ENCODE data around the gene RAD54L2. TPM values are rescaled to one million over a fixed set of nuclear protein-coding genes. Genes with fewer than 3 reads are reported as not detected.

RAD54L2 gene
- total and polyA plus RNA-seq, 8 donors: 4.2 to 12.3 (median 8.5) TPM

DNA sequence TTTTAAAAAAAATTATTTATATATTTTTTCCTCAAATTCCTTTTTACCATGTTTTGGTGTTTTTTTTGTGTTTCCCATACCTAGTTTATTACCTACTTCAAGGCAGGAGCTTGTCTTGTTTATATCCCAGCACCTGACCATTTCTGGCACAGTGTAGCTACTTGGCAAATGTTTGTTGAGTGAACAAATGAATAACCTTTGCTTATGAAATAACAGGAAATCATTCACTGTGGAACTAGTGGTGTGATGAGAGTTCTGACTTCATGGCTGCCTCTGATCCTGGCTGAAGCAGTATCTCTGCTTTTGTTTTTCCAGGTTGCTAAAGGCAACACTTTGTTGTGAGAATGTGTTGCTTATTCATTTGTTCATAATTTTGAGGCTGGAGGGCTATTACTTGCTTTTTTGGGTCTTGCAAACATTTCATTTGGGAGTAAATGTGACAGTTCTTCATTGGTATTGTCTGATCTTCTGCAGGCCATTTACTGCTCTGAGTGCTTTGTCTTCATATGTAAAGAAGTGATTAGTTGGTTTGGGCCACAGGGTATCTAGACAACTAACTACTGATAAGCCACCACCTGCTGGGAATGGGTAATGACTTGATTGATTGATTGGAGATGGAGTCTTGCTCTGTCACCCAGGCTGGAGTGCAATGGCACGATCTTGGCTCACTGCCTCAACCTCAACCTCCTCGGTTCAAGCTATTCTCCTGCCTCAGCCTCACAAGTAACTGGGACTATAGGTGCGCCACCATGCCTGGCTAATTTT lies 5.7 kb downstream of the RAD54L2 start:
- no peak for TF ChIP-seq CTCF (IDR thresholded peaks at IDR 0.05)
- DNase-seq (no peak), ATAC-seq (no peak), FAIRE-seq (no peak)
- WGBS, 2 donors: 79% methylated on average over 3 of the region's 3 CpGs
- H3K4me3 ChIP-seq: no peak overlapping the region
- no peaks in the 10 kb centered on the region for H3K27me3 ChIP-seq
- H3K9me3 ChIP-seq: no peaks in the 10 kb centered on the region
- peaks cover 0 to 6% (median 0%) of the 10 kb centered on the region in 3 donors for H3K36me3 ChIP-seq
- peaks cover 0 to 8% (median 7%) of the 10 kb centered on the region in 3 donors for H3K4me1 ChIP-seq
- intact Hi-C loops (cut with DNase I): no loop called here
- H3K27ac ChIP-seq: no peak overlapping the region

DNA sequence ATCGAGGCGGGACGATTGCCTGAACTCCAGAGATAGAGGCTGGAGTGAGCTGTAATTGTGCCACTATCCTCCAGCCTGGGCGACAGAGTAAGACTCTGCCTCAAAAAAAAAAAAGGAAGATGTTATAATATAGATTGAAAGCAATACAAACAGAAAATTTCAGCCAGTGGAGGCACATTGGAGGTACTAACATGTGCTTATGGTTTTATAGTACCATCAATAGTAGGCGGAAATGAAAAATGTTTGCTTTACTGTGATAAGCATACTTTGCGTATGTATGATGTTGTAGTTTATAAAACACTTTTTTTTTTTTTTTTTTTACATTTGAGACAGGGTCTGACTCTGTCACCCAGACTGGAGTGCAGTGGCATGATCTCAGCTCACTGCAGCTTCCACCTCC lies 8.8 kb downstream of the RAD54L2 start:
- Histone ChIP-seq H3K27ac (no peak overlapping the region), H3K36me3 (peaks cover 0 to 6% (median 0%) of the 10 kb centered on the region in 3 donors), H3K27me3 (no peaks in the 10 kb centered on the region), H3K4me3 (no peak overlapping the region), H3K4me1 (no peaks in the 10 kb centered on the region), H3K9me3 (no peaks in the 10 kb centered on the region)
- TF ChIP-seq CTCF (IDR thresholded peaks at IDR 0.05): no peak
- ATAC-seq (no peak), DNase-seq (no peak), FAIRE-seq (no peak)
- 90 to 93% methylated on average over 6 of the region's 6 CpGs for WGBS, 2 donors
- intact Hi-C loops (cut with DNase I): no loop called here

DNA sequence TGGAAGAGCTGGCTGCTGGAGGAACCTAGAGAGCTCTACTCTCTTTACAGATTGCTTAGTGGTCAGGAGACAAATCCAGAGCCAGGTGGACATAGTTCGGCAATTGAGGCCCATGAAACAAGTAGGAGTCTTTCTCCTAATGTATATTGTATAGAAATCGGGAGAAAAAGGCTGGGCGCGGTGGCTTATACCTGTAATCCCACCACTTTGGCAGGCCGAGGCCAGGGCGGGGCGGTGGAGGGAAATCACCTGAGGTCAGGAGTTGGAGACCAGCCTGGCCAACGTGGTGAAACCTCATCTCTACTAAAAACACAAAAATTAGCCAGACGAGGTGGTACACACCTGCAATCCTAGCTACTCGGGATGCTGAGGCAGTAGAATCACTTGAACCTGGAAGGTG lies 10.8 kb downstream of the RAD54L2 start:
- DNase-seq (no peak), ATAC-seq (no peak), FAIRE-seq (no peak)
- Histone ChIP-seq H3K27me3 (no peaks in the 10 kb centered on the region), H3K9me3 (no peaks in the 10 kb centered on the region), H3K4me1 (no peaks in the 10 kb centered on the region), H3K4me3 (no peak overlapping the region), H3K27ac (no peak overlapping the region), H3K36me3 (peaks cover 0 to 4% (median 0%) of the 10 kb centered on the region in 3 donors)
- WGBS, 2 donors: 91% methylated on average over 10 of the region's 10 CpGs
- intact Hi-C loops (cut with DNase I): no loop called here
- TF ChIP-seq CTCF (IDR thresholded peaks at IDR 0.05): no peak

DNA sequence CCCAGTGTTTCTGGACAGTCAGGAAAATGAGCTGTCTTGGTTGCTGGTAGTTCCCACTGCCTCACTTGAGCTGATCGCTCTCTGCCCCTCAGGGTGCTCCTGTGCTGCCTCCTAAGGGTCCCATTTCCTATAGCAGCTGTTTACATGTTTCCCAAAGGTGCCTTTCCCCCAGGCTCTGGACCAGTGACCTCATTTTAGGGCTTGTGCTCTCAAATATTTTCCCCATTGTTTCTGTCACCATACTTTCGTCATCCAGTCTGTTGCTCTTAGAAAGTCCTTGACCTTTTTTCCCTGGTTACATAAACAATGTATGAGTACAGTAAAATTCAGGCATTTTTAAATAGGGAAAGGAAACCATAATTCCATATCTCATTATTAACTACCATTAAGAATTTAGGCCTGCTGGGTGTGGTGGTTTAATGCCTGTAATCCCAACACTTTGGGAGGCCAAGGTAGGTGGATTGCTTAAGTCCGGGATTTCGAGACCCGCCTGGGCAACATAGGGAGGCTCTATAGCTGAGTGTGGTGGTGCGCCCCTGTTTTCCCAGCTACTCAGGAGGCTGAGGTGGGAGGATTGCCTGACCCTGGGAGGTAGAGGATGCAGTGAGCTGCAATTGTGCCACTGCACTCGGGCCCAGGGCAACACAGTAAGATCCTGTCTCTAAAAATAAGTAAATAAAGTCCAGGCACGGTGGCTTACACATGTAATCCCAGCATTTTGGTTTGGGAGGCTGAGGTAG lies 11.7 kb downstream of the RAD54L2 start:
- Histone ChIP-seq H3K9me3 (no peaks in the 10 kb centered on the region), H3K36me3 (no peaks in the 10 kb centered on the region), H3K4me1 (no peaks in the 10 kb centered on the region), H3K27me3 (no peaks in the 10 kb centered on the region), H3K27ac (no peak overlapping the region), H3K4me3 (no peak overlapping the region)
- WGBS, 2 donors: 93% methylated on average over 8 of the region's 8 CpGs
- no peak for DNase-seq
- no peak for FAIRE-seq
- intact Hi-C loops (cut with DNase I): no loop called here
- TF ChIP-seq CTCF (IDR thresholded peaks at IDR 0.05): no peak
- ATAC-seq: no peak

- Histone ChIP-seq H3K4me3 (no peak overlapping the region), H3K4me1 (no peaks in the 10 kb centered on the region), H3K36me3 (no peaks in the 10 kb centered on the region), H3K27me3 (no peaks in the 10 kb centered on the region), H3K27ac (no peak overlapping the region), H3K9me3 (no peaks in the 10 kb centered on the region)
- DNase-seq (no peak), ATAC-seq (no peak), FAIRE-seq (no peak)
- TF ChIP-seq CTCF (IDR thresholded peaks at IDR 0.05): no peak
- 88 to 91% methylated on average over 5 of the region's 5 CpGs for WGBS, 2 donors
- intact Hi-C loops (cut with DNase I): no loop called here
Measured at GRCh38 chr3:51557993-51558392, 19.5 kb downstream of the RAD54L2 start.

Data from pancreas (tissue), 10 donors.